IMR-90 (cell line): Measurements from ENCODE around the gene CLEC4A. TPM values are rescaled to one million over a fixed set of nuclear protein-coding genes. Genes with fewer than 3 reads are reported as not detected.
A peak's percentile ranks its signal among the peaks of the same experiment; 100 is the strongest.
"Not testable (repeated sequence)": the region's sequence is repeated elsewhere in the genome, so short reads cannot be mapped to it uniquely, and the experiment has no call there.

ENCODE experiments used
- ATAC-seq: fragments of 200-7000 bp; cut with Tn5 transposase; 2 replicates; pipeline ENCODE4 v1.9.1; 2020; ENCODE audit warnings: low read depth, mild to moderate bottlenecking, moderate library complexity
- BruUV-seq: library from RNA; stranded (reverse); fragments of 400-500 nt; replicated peaks from 2 replicates; lab custom pipeline; 2021; lab: Mats Ljungman, UMichigan
- CTCF ChIA-PET: fragments of 300-600 bp; formaldehyde crosslinking; extraction: SDS; loops from one replicate; lab custom pipeline; 2021; ENCODE audit warnings: antibody characterized with exemption; lab: Yijun Ruan, JAX
- POLR2A ChIA-PET: fragments of 300-600 bp; sonication (Branson Sonifier 250); formaldehyde crosslinking; loops from one replicate; lab custom pipeline; 2022; ENCODE audit warnings: antibody characterized with exemption; ENCODE audit not compliant: unreplicated experiment; lab: Charles Lee
- DNase-seq: peaks from one replicate; pipeline ENCODE4 v3.0.0; 2013
- H2AFZ ChIP-seq: replicated peaks from 2 replicates; pipeline ENCODE3; 2013; ENCODE audit warnings: low read length, mild to moderate bottlenecking; ENCODE audit not compliant: poor library complexity
- H2AK5ac ChIP-seq: 2 replicates; pipeline ENCODE4 v1.6.1; 2013; ENCODE audit warnings: low read depth, low read length, inconsistent platforms
- H2AK9ac ChIP-seq: replicated peaks from 2 replicates; pipeline ENCODE3; 2013; ENCODE audit warnings: mild to moderate bottlenecking, low read depth, low read length, moderate library complexity; ENCODE audit not compliant: poor library complexity
- H2BK120ac ChIP-seq: 2 replicates; pipeline ENCODE4 v1.6.1; 2013; ENCODE audit warnings: low read depth, low read length, inconsistent platforms
- H2BK15ac ChIP-seq: 3 replicates; pipeline ENCODE4 v1.6.1; 2013; ENCODE audit warnings: low read depth, low read length, inconsistent platforms
- H2BK20ac ChIP-seq: 2 replicates; pipeline ENCODE4 v1.6.1; 2013; ENCODE audit warnings: low read depth, mild to moderate bottlenecking, inconsistent platforms, low read length, moderate library complexity
- H2BK5ac ChIP-seq: 2 replicates; pipeline ENCODE4 v1.6.1; 2013; ENCODE audit warnings: mild to moderate bottlenecking, low read depth, low read length, inconsistent platforms; ENCODE audit not compliant: poor library complexity, severe bottlenecking
- H3K14ac ChIP-seq: replicated peaks from 2 replicates; pipeline ENCODE4 v1.6.1; 2013; ENCODE audit warnings: low read depth, low read length, inconsistent platforms
- H3K18ac ChIP-seq: 2 replicates; pipeline ENCODE4 v1.6.1; 2013; ENCODE audit warnings: low read depth, low read length, control low read depth
- H3K23ac ChIP-seq: 2 replicates; pipeline ENCODE4 v1.6.1; 2013; ENCODE audit warnings: low read depth, low read length, inconsistent platforms
- H3K27ac ChIP-seq: 2 replicates; pipeline ENCODE4 v1.5.1; 2013; ENCODE audit warnings: mild to moderate bottlenecking, control low read depth, low read length; ENCODE audit not compliant: insufficient read depth
- H3K27me3 ChIP-seq: 2 replicates; pipeline ENCODE4 v1.6.1; 2013; ENCODE audit warnings: low read length; ENCODE audit not compliant: control insufficient read depth, insufficient read depth
- H3K36me3 ChIP-seq: 2 replicates; pipeline ENCODE4 v1.6.1; 2013; ENCODE audit warnings: low read length, mixed read lengths; ENCODE audit not compliant: control insufficient read depth, insufficient read depth
- H3K4ac ChIP-seq: 2 replicates; pipeline ENCODE4 v1.6.1; 2013; ENCODE audit warnings: low read depth, low read length, inconsistent platforms
- H3K4me1 ChIP-seq: 2 replicates; pipeline ENCODE4 v1.6.1; 2013; ENCODE audit warnings: low read length, mixed read lengths; ENCODE audit not compliant: control insufficient read depth, insufficient read depth
- H3K4me2 ChIP-seq: 2 replicates; pipeline ENCODE4 v1.6.1; 2013; ENCODE audit warnings: low read depth, mild to moderate bottlenecking, control low read depth, low read length, moderate library complexity
- H3K4me3 ChIP-seq: 2 replicates; pipeline ENCODE4 v1.5.1; 2013; ENCODE audit warnings: low read depth, mild to moderate bottlenecking, control low read depth, low read length, moderate library complexity; ENCODE audit not compliant: insufficient read depth
- H3K56ac ChIP-seq: 2 replicates; pipeline ENCODE4 v1.6.1; 2013; ENCODE audit warnings: low read length, inconsistent platforms; ENCODE audit not compliant: insufficient read depth; ENCODE audit errors: extremely low read depth
- H3K79me1 ChIP-seq, 2 experiments: 2 replicates each; pipeline ENCODE4 v1.6.1; 2013; ENCODE audit warnings: low read length in 2 of 2, inconsistent platforms in 1 of 2, low read depth in 1 of 2
- H3K9ac ChIP-seq: 2 replicates; pipeline ENCODE4 v1.6.1; 2013; ENCODE audit warnings: low read depth, low read length, control low read depth
- H3K9me1 ChIP-seq: 2 replicates; pipeline ENCODE4 v1.6.1; 2013; ENCODE audit warnings: low read length, inconsistent platforms; ENCODE audit not compliant: insufficient read depth
- H3K9me3 ChIP-seq: 2 replicates; pipeline ENCODE4 v1.6.1; 2013; ENCODE audit warnings: low read length; ENCODE audit not compliant: control insufficient read depth, insufficient read depth
- H4K20me1 ChIP-seq: 2 replicates; pipeline ENCODE4 v1.6.1; 2013; ENCODE audit warnings: low read length, inconsistent platforms; ENCODE audit not compliant: insufficient read depth
- H4K5ac ChIP-seq: 2 replicates; pipeline ENCODE4 v1.6.1; 2013; ENCODE audit warnings: mild to moderate bottlenecking, low read depth, low read length, control low read depth
- H4K8ac ChIP-seq, 2 experiments: 2 replicates each; pipeline ENCODE4 v1.6.1; 2013; ENCODE audit warnings: low read depth in 2 of 2, low read length in 2 of 2, control low read depth in 1 of 2, inconsistent platforms in 1 of 2
- H4K91ac ChIP-seq: 2 replicates; pipeline ENCODE4 v1.6.1; 2013; ENCODE audit warnings: low read depth, low read length, inconsistent platforms; ENCODE audit not compliant: insufficient read depth
- CEBPB ChIP-seq: IDR thresholded peaks from 2 replicates; pipeline ENCODE4 v1.6.1; 2012; ENCODE audit warnings: low read depth, low read length, improper control_type of control experiment
- ELK1 ChIP-seq: fragments of 150-350 bp; IDR thresholded peaks from 2 replicates; pipeline ENCODE4 v1.6.1; 2016; ENCODE audit warnings: low read depth, mild to moderate bottlenecking, low read length, moderate library complexity, borderline replicate concordance
- FOS ChIP-seq: fragments of 150-350 bp; IDR thresholded peaks from 2 replicates; pipeline ENCODE4 v1.6.1; 2016; ENCODE audit warnings: low read depth, low read length
- MAFK ChIP-seq: IDR thresholded peaks from 2 replicates; pipeline ENCODE4 v1.6.1; 2012; ENCODE audit warnings: low read depth, low read length, improper control_type of control experiment
- MAZ ChIP-seq: IDR thresholded peaks from 2 replicates; pipeline ENCODE4 v1.6.1; 2012; ENCODE audit warnings: low read depth, mild to moderate bottlenecking, low read length, improper control_type of control experiment, moderate library complexity, borderline replicate concordance
- RFX5 ChIP-seq: IDR thresholded peaks from 2 replicates; pipeline ENCODE4 v1.8.0; 2012; ENCODE audit warnings: low read depth, mild to moderate bottlenecking, low read length, moderate library complexity
- USF2 ChIP-seq: fragments of 150-350 bp; IDR thresholded peaks from 2 replicates; pipeline ENCODE4 v1.6.1; 2017; ENCODE audit warnings: mild to moderate bottlenecking, antibody characterized with exemption, low read length, low read depth
- WGBS, 2 experiments: methylation state at CpG; one replicate each; pipeline versions ENCODE4 v1.1.5 to v1.1.7; 2013; ENCODE audit warnings: missing lambda C conversion rate in 2 of 2; ENCODE audit not compliant: insufficient read length in 1 of 2; ENCODE audit errors: extremely low coverage in 2 of 2; 5-methylcytosine and 5-hydroxymethylcytosine counted together
- dilution Hi-C: fragments of 300-500 bp; cut with HindIII; formaldehyde crosslinking; loops from one replicate; pipeline ENCODE4 v1.14.3; 2018; ENCODE audit warnings: low sequenced_read_pairs; ENCODE audit not compliant: unreplicated experiment
- in situ Hi-C: fragments of 300-500 bp; cut with MboI; formaldehyde crosslinking; loops from 3 replicates; pipeline ENCODE4 v1.14.3; 2019; ENCODE audit warnings: low sequenced_read_pairs, inconsistent platforms, mixed read lengths
- intact Hi-C: fragments of 100-400 bp; cut with micrococcal nuclease; formaldehyde crosslinking; loops from 2 replicates; pipeline ENCODE4 v1.10.0; 2022
- polyA plus RNA-seq, 3 experiments: library from polyadenylated mRNA; depleted of rRNA; stranded (reverse); fragments of >200 nt; gene quantifications; 2 replicates each; pipeline ENCODE4 v1.2.3, GENCODE V29; 2012; ENCODE audit warnings: low replicate concordance in 1 of 3
- total RNA-seq: library from RNA; depleted of rRNA; stranded (reverse); fragments of >200 nt; gene quantifications from 2 replicates; pipeline ENCODE4 v1.2.3, GENCODE V29; 2012

CLEC4A gene
- total and polyA plus RNA-seq, 2 of the 4 experiments (the other 2 are of a cell fraction), result 0.29 TPM; not detected in 1

DNA sequence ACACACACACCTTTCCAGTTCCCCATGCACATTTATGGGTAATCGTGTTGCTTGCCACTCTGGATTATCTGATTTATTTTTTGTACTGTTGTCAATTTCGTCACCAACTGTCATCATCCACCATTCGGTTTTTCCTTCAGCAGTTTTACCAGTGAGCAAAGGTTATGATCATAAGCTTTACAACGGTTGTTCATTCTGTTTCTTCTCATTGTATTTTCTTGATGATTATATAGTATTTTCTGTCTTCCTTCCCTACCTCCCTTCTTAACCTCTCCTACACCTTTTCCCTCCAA lies 40.7 kb upstream of the CLEC4A start:
- WGBS, 2 experiments, result no CpG with 5 or more reads among the region's 4 CpGs
- H3K4me2 ChIP-seq, result peak overlapping the region; percentile 80
- H3K23ac ChIP-seq, result peak overlapping the region; percentile 93; the same call in 1 of the 2 replicates
- peak overlapping the region; percentile 70 for H3K4me3 ChIP-seq
- H3K27me3 ChIP-seq, result no peaks in the 10 kb centered on the region
- 0 out of 2 replicates have a peak, but pooled peaks cover 2% of the 10 kb centered on the region for H3K4me1 ChIP-seq
- H4K20me1 ChIP-seq, result 0 out of 2 replicates have a peak, but pooled peaks cover 6% of the 10 kb centered on the region
- H3K79me1 ChIP-seq, result peaks cover 12 to 46% of the 10 kb centered on the region in 2 experiments
- CTCF ChIA-PET, result interaction anchor here (0.7 kb wide), 1 partner anchor 237 kb away, joined by 3 read pairs; no protein-coding TSS in a partner anchor
- no TSS peak for BruUV-seq
- peak overlapping the region; percentile 81 for H3K27ac ChIP-seq
- no peak overlapping the region for H4K5ac ChIP-seq
- peak overlapping the region; percentile 70 for H2BK5ac ChIP-seq
- intact Hi-C loops, result no loop called here
- DNase-seq (no peak), ATAC-seq (no peak)
- H3K4ac ChIP-seq, result peak overlapping the region; percentile 91; the same call in 1 of the 2 replicates
- no peaks in the 10 kb centered on the region for H3K36me3 ChIP-seq
- H3K9me3 ChIP-seq, result no peaks in the 10 kb centered on the region
- H2AK9ac ChIP-seq, result peak overlapping the region; percentile 65
- no peaks in the 10 kb centered on the region; the same call in 1 of the 2 replicates for H3K9me1 ChIP-seq
- no peak overlapping the region for H3K56ac ChIP-seq
- H2BK120ac ChIP-seq, result no peak overlapping the region
- peak overlapping the region; percentile 45; the same call in 1 of the 2 replicates for H2AK5ac ChIP-seq
- peak overlapping the region; percentile 86 for H3K9ac ChIP-seq
- peak overlapping the region; percentile 95 for H3K14ac ChIP-seq
- dilution Hi-C loops, result no loop called here
- peak overlapping the region in 1 of 2 experiments; percentile 95; a peak in 2 of 4 replicates for H4K8ac ChIP-seq
- no peak overlapping the region for H4K91ac ChIP-seq
- no peak overlapping the region for H2BK20ac ChIP-seq
- in situ Hi-C loops, result no loop called here
- no peak for TF ChIP-seq RFX5
- peak; percentile 1; the same call in 1 of the 2 replicates for TF ChIP-seq CEBPB
- no peak for TF ChIP-seq MAZ
- TF ChIP-seq FOS, result no peak
- no peak for TF ChIP-seq MAFK
- no peak for TF ChIP-seq USF2
- no peak for TF ChIP-seq ELK1
- no peak overlapping the region for H3K18ac ChIP-seq
- peak overlapping the region; percentile 99 for H2AFZ ChIP-seq
- H2BK15ac ChIP-seq, result no peak overlapping the region
- POLR2A ChIA-PET, result interaction anchor here (0.5 kb wide), 1 partner anchor 184 kb away, joined by 3 read pairs; no protein-coding TSS in a partner anchor

- POLR2A ChIA-PET, H3K23ac ChIP-seq, H3K9me1 ChIP-seq, H4K5ac ChIP-seq, H2AFZ ChIP-seq, H3K14ac ChIP-seq, H2AK5ac ChIP-seq, H3K18ac ChIP-seq, dilution Hi-C loops, DNase-seq, H4K20me1 ChIP-seq, H4K8ac ChIP-seq, CTCF ChIA-PET, H2BK15ac ChIP-seq, H3K27ac ChIP-seq, H3K27me3 ChIP-seq, H2BK120ac ChIP-seq, H3K4me3 ChIP-seq, H2BK5ac ChIP-seq, H3K9ac ChIP-seq, in situ Hi-C loops, H4K91ac ChIP-seq, H3K4ac ChIP-seq, BruUV-seq, ATAC-seq, intact Hi-C loops, H3K9me3 ChIP-seq, H2AK9ac ChIP-seq, H3K4me2 ChIP-seq, H3K4me1 ChIP-seq, H3K36me3 ChIP-seq, H3K56ac ChIP-seq, H2BK20ac ChIP-seq: not testable (repeated sequence)
- H3K79me1 ChIP-seq, result peaks cover 17 to 56% of the 10 kb centered on the region in 2 experiments
- WGBS, 2 experiments, result no CpG with 5 or more reads among the region's 3 CpGs
These were observed 39.1 kb upstream of the CLEC4A start for GRCh38 chr12:8084351-8084750.
